Endothelial cell of umbilical vein (primary cell): ENCODE results near the gene CDH3. TPM values are rescaled to one million over a fixed set of nuclear protein-coding genes. Genes with fewer than 3 reads are reported as not detected.

Experiments used
- BruUV-seq: library from RNA; stranded (reverse); fragments of 400-500 nt; replicated peaks from 2 replicates; lab custom pipeline; 2021; lab: Mats Ljungman, UMichigan
- CTCF ChIA-PET: fragments of 300-600, 350-600 bp; sonication (Branson Sonifier 250); formaldehyde crosslinking; loops from one replicate; lab custom pipeline; 2021; ENCODE audit warnings: antibody characterized with exemption, inconsistent platforms; lab: Charles Lee
- POLR2A ChIA-PET: fragments of 300-600, 350-600 bp; sonication (Branson Sonifier 250); formaldehyde crosslinking; loops from one replicate; lab custom pipeline; 2021; ENCODE audit warnings: antibody characterized with exemption, inconsistent platforms; lab: Charles Lee
- DNase-seq: peaks from one replicate; pipeline ENCODE4 v3.0.0-alpha.2; 2011; ENCODE audit warnings: low read depth, low spot score
- FAIRE-seq: peaks from 2 replicates; lab custom pipeline; 2011; peaks lifted over from hg19 to GRCh38; lab: Jason Lieb, UNC
- H2AFZ ChIP-seq: 2 replicates; pipeline ENCODE4 v1.6.0; 2012; ENCODE audit warnings: low read depth, low read length, control low read depth, inconsistent platforms
- H3K27ac ChIP-seq: 2 replicates; pipeline ENCODE4 v1.5.1; 2011; ENCODE audit warnings: low read depth, mild to moderate bottlenecking, control low read depth, low read length, moderate library complexity; ENCODE audit not compliant: insufficient read depth
- H3K27me3 ChIP-seq, 2 experiments: 2 replicates each; pipeline versions ENCODE4 v1.6.0 to v1.6.1; 2011; ENCODE audit warnings: low read length in 2 of 2, mixed read lengths in 1 of 2; ENCODE audit not compliant: control insufficient read depth in 2 of 2, insufficient read depth in 2 of 2
- H3K36me3 ChIP-seq, 2 experiments: 2 replicates in 1 of 2; 3 replicates in 1 of 2; pipeline ENCODE4 v1.5.1; 2011; ENCODE audit warnings: low read length in 2 of 2, mild to moderate bottlenecking in 1 of 2, moderate library complexity in 1 of 2; ENCODE audit not compliant: control insufficient read depth in 2 of 2, insufficient read depth in 2 of 2; ENCODE audit errors: extremely low read depth in 1 of 2
- H3K4me1 ChIP-seq: 3 replicates; pipeline ENCODE4 v1.5.1; 2011; ENCODE audit warnings: mild to moderate bottlenecking, low read length; ENCODE audit not compliant: control insufficient read depth, insufficient read depth; ENCODE audit errors: extremely low read depth
- H3K4me2 ChIP-seq: 2 replicates; pipeline ENCODE4 v1.6.1; 2011; ENCODE audit warnings: low read length, control low read depth, mixed read lengths; ENCODE audit not compliant: insufficient read depth
- H3K4me3 ChIP-seq, 3 experiments: fragments of 200-600 bp in 1 of 3; sonication (generic), shearing (Covaris generic) in 1 of 3; replicated peaks in 1 of 3; 2 replicates each; pipeline ENCODE4 v1.5.1; 2011 to 2016; ENCODE audit warnings: control low read depth in 3 of 3, low read length in 3 of 3, mild to moderate bottlenecking in 2 of 3, inconsistent platforms in 1 of 3, low read depth in 1 of 3, moderate library complexity in 1 of 3; ENCODE audit not compliant: insufficient read depth in 1 of 3
- H3K79me2 ChIP-seq: 2 replicates; pipeline ENCODE4 v1.6.0; 2012; ENCODE audit warnings: low read length, inconsistent platforms; ENCODE audit not compliant: control insufficient read depth, insufficient read depth
- H3K9ac ChIP-seq: replicated peaks from 2 replicates; pipeline ENCODE3; 2011; ENCODE audit warnings: low read length, control low read depth; ENCODE audit not compliant: insufficient read depth; ENCODE audit errors: extremely low read depth
- H3K9me1 ChIP-seq: replicated peaks from 3 replicates; pipeline ENCODE4 v1.6.0; 2011; ENCODE audit warnings: mild to moderate bottlenecking, low read length; ENCODE audit not compliant: control insufficient read depth, insufficient read depth; ENCODE audit errors: extremely low read depth
- H3K9me3 ChIP-seq: replicated peaks from 2 replicates; pipeline ENCODE4 v1.5.1; 2012; ENCODE audit warnings: low read length, inconsistent platforms; ENCODE audit not compliant: control insufficient read depth, insufficient read depth
- H4K20me1 ChIP-seq: replicated peaks from 2 replicates; pipeline ENCODE3; 2011; ENCODE audit warnings: mild to moderate bottlenecking, low read length; ENCODE audit not compliant: control insufficient read depth, insufficient read depth; ENCODE audit errors: extremely low read depth
- CTCF ChIP-seq, 2 donors: IDR thresholded peaks; 1 replicate in 1 of 2; 2 replicates in 1 of 2; pipeline ENCODE4 v1.5.1; 2011; ENCODE audit warnings: low read length in 2 of 2, mild to moderate bottlenecking in 2 of 2, moderate library complexity in 2 of 2, control low read depth in 1 of 2, inconsistent platforms in 1 of 2, low read depth in 1 of 2; ENCODE audit not compliant: insufficient read depth in 1 of 2; ENCODE audit errors: extremely low read depth in 1 of 2
- EZH2 ChIP-seq: IDR thresholded peaks from 2 replicates; pipeline ENCODE4 v1.6.1; 2012; ENCODE audit warnings: borderline replicate concordance, low read depth, mild to moderate bottlenecking, moderate library complexity, low read length, inconsistent platforms; ENCODE audit not compliant: severe bottlenecking
- FOS ChIP-seq: IDR thresholded peaks from 2 replicates; pipeline ENCODE4 v1.6.1; 2011; ENCODE audit warnings: mild to moderate bottlenecking, low read length, moderate library complexity, borderline replicate concordance; ENCODE audit not compliant: insufficient read depth
- GATA2 ChIP-seq: IDR thresholded peaks from 2 replicates; pipeline ENCODE4 v1.7.0; 2011; ENCODE audit warnings: low read depth, mild to moderate bottlenecking, moderate library complexity, mixed read lengths, low read length; ENCODE audit not compliant: insufficient read length, insufficient read depth
- JUN ChIP-seq: IDR thresholded peaks from 2 replicates; pipeline ENCODE4 v1.6.1; 2011; ENCODE audit warnings: borderline replicate concordance, low read depth; ENCODE audit not compliant: insufficient read length, insufficient read depth
- MAX ChIP-seq: IDR thresholded peaks from 2 replicates; pipeline ENCODE4 v1.6.1; 2011; ENCODE audit not compliant: insufficient read depth, insufficient read length
- MYC ChIP-seq: IDR thresholded peaks from one replicate; pipeline ENCODE4 v1.6.1; 2011; ENCODE audit warnings: mild to moderate bottlenecking, low read depth, low read length
- POLR2A ChIP-seq: IDR thresholded peaks from 2 replicates; pipeline ENCODE4 v1.6.1; 2012; ENCODE audit warnings: low read depth, mild to moderate bottlenecking, control low read depth, low read length
- POLR2AphosphoS5 ChIP-seq: IDR thresholded peaks from 2 replicates; pipeline ENCODE4 v1.6.1; 2012; ENCODE audit warnings: low read depth, mild to moderate bottlenecking, control low read depth, low read length, moderate library complexity; ENCODE audit not compliant: insufficient read depth
- dilution Hi-C: fragments of 300-500 bp; cut with MboI; formaldehyde crosslinking; loops from one replicate; pipeline ENCODE4 v1.15.0; 2019; ENCODE audit warnings: low sequenced_read_pairs; ENCODE audit not compliant: extremely low pct_ligation_motif_present
- intact Hi-C: fragments of 100-400 bp; cut with micrococcal nuclease; formaldehyde crosslinking; loops from one replicate; pipeline ENCODE4 v1.10.0; 2022
- polyA plus RNA-seq, 4 experiments: library from polyadenylated mRNA; depleted of rRNA in 3 of 4; stranded (reverse) in 3 of 4; unstranded in 1 of 4; fragments of >200 nt; gene quantifications; 2 replicates each; pipeline versions ENCODE4 v1.2.1 to v1.2.3, GENCODE V29; 2011 to 2012; ENCODE audit warnings: missing spikeins in 1 of 4
- total RNA-seq: library from RNA; stranded (reverse); gene quantifications from 2 replicates; pipeline ENCODE4 v1.2.3, GENCODE V29; 2021

The CDH3 gene
- total and polyA plus RNA-seq, 2 donors (not counting 3 experiments of a cell fraction or from before 2014, with no cell fraction given), result 0.03 TPM; not detected in 1

- H4K20me1 ChIP-seq, result no peaks in the 10 kb centered on the region
- no peaks in the 10 kb centered on the region for H3K4me1 ChIP-seq
- dilution Hi-C loops, result no loop called here
- TF ChIP-seq JUN, result no peak
- peak; percentile 77 for TF ChIP-seq EZH2
- H3K27me3 ChIP-seq, result peaks cover 27% of the 10 kb centered on the region in 2 experiments
- no peaks in the 10 kb centered on the region for H3K9me1 ChIP-seq
- H3K4me3 ChIP-seq, result no peak overlapping the region
- H3K9ac ChIP-seq, result no peak overlapping the region
- ChIA-PET POLR2A (no interaction called here), CTCF (no interaction called here)
- BruUV-seq, result no TSS peak
- H3K4me2 ChIP-seq, result no peak overlapping the region
- no peak overlapping the region for H2AFZ ChIP-seq
- no peaks in the 10 kb centered on the region for H3K79me2 ChIP-seq
- H3K27ac ChIP-seq, result no peak overlapping the region
- DNase-seq, result no peak
- H3K9me3 ChIP-seq, result no peaks in the 10 kb centered on the region
- intact Hi-C loops, result no loop called here
- FAIRE-seq, result no peak
- H3K36me3 ChIP-seq, result no peaks in the 10 kb centered on the region
Measured at GRCh38 chr16:68737730-68738629, 92.9 kb downstream of the CDH3 start.

GRCh38 chr16:68739964-68740627, 95.0 kb downstream of the CDH3 start:
- TF ChIP-seq POLR2A (no peak), MYC (no peak), FOS (no peak), JUN (no peak), MAX (no peak), POLR2AphosphoS5 (no peak), GATA2 (no peak), CTCF (IDR thresholded peaks at IDR 0.05; ENCODE audit: extremely low read depth in 1 of 2, insufficient read depth in 1 of 2, low read depth in 1 of 2, low read length in 2 of 2) (no peak), EZH2 (no peak)
- no peak overlapping the region for H3K27ac ChIP-seq
- POLR2A ChIA-PET, result no interaction called here

More at GRCh38 chr16:68739964-68740627, 95.0 kb downstream of the CDH3 start:
- no peak for FAIRE-seq
- Histone ChIP-seq H3K9me1 (no peaks in the 10 kb centered on the region), H3K4me1 (no peaks in the 10 kb centered on the region), H3K9ac (no peak overlapping the region), H2AFZ (no peak overlapping the region), H3K79me2 (no peaks in the 10 kb centered on the region), H4K20me1 (no peaks in the 10 kb centered on the region), H3K9me3 (no peaks in the 10 kb centered on the region), H3K4me3 (no peak overlapping the region), H3K4me2 (no peak overlapping the region), H3K27me3 (peaks cover 26 to 33% of the 10 kb centered on the region in 2 experiments), H3K36me3 (no peaks in the 10 kb centered on the region)
- no peak for DNase-seq
- intact Hi-C loops, result no loop called here
- dilution Hi-C loops, result no loop called here
- CTCF ChIA-PET, result no interaction called here
- no TSS peak for BruUV-seq
